ENCODE measurements around the gene LIPG. TPM values are rescaled to one million over a fixed set of nuclear protein-coding genes. Genes with fewer than 3 reads are reported as not detected.

LIPG gene
- total and polyA plus RNA-seq, 9 of the 15 experiments (the other 6 are each of a cell fraction or from before 2014, with no cell fraction given): 0.76 to 1.8 (median 1.3) TPM

GRCh38 chr18:49585781-49586663, 24.2 kb downstream of the LIPG start:
- Histone ChIP-seq H3K36me3 (ENCODE audit: control insufficient read depth, insufficient read depth, low read length) (no peaks in the 10 kb centered on the region), H3K9me3 (replicated peaks; ENCODE audit: control insufficient read depth, insufficient read depth, low read depth, low read length) (no peaks in the 10 kb centered on the region), H3K4me2 (ENCODE audit: insufficient read depth, low read length) (no peak overlapping the region), H3K27me3 (ENCODE audit: control insufficient read depth in 2 of 2, insufficient read depth in 2 of 2, low read length in 2 of 2) (peaks cover 0 to 41% of the 10 kb centered on the region in 2 experiments; a peak in 2 of 5 replicates), H3K4me1 (replicated peaks in 1 of 2; ENCODE audit: control insufficient read depth in 2 of 2, insufficient read depth in 2 of 2, low read length in 2 of 2) (no peaks in the 10 kb centered on the region; a peak in 1 of 5 replicates), H2AFZ (ENCODE audit: low read depth, low read length) (no peak overlapping the region), H3K27ac (ENCODE audit: extremely low read depth, low read depth, low read length) (no peak overlapping the region), H4K20me1 (replicated peaks; ENCODE audit: control insufficient read depth, insufficient read depth, low read length) (no peaks in the 10 kb centered on the region), H3K4me3 (no peak overlapping the region), H3K79me2 (ENCODE audit: control insufficient read depth, insufficient read depth, low read length) (no peaks in the 10 kb centered on the region), H3K9me1 (ENCODE audit: control insufficient read depth, insufficient read depth, low read length) (no peaks in the 10 kb centered on the region), H3K9ac (ENCODE audit: insufficient read depth in 1 of 2, low read depth in 2 of 2, low read length in 2 of 2) (no peak overlapping the region)
- POLR2A ChIA-PET: interaction anchor here (0.6 to 0.7 kb wide), 2 partner anchors 79 to 266 kb away, joined by 3 to 6 read pairs; no protein-coding TSS in a partner anchor
- FAIRE-seq (no peak), DNase-seq (ENCODE audit: extremely low read depth in 1 of 4, low spot score in 3 of 4) (no peak), ATAC-seq (no peak)
- intact Hi-C loops (cut with micrococcal nuclease): no loop called here
- 26% methylated on average over 9 of the region's 9 CpGs for WGBS (ENCODE audit: insufficient coverage, low coverage, missing lambda C conversion rate)
- TF ChIP-seq IRF1 (CRISPR knock-in tag; IDR thresholded peaks at IDR 0.05; ENCODE audit: borderline replicate concordance): no peak
- TF ChIP-seq ZBED1 (IDR thresholded peaks at IDR 0.05): no peak
- no peak for TF ChIP-seq FIP1L1 (IDR thresholded peaks at IDR 0.05; ENCODE audit: low read depth, low read length, poor library complexity, severe bottlenecking)
- TF ChIP-seq ARHGAP35 (IDR thresholded peaks at IDR 0.05; ENCODE audit: partially characterized antibody): no peak
- no peak for TF ChIP-seq ZNF507 (tag; conservative IDR thresholded peaks at IDR 0.05)
- TF ChIP-seq CBFA2T2 (conservative IDR thresholded peaks at IDR 0.05): no peak
- TF ChIP-seq ETV6 (IDR thresholded peaks at IDR 0.05; ENCODE audit: borderline replicate concordance in 1 of 2, low read depth in 2 of 2, low read length in 1 of 2): no peak
- no peak for TF ChIP-seq ETV6 (CRISPR knock-in tag; IDR thresholded peaks at IDR 0.05; ENCODE audit: borderline replicate concordance)
- TF ChIP-seq MTF1 (CRISPR knock-in tag; IDR thresholded peaks at IDR 0.05; ENCODE audit: borderline replicate concordance): no peak
- no TSS peak for BruUV-seq (replicated peaks)
- in situ Hi-C loops (cut with MboI): no loop called here
- CTCF ChIA-PET (ENCODE audit: low intra/inter-chr PET ratio): no interaction called here

Data from K562 (cell line).